NCI-H1694 (cell line): ENCODE results near the gene NLRX1.
"Not testable (repeated sequence)": the region's sequence is repeated elsewhere in the genome, so short reads cannot be mapped to it uniquely, and the experiment has no call there.

Experiments
- DNase-seq: peaks from one replicate; lab custom pipeline; 2025; lab: John Stamatoyannopoulos, UW

NLRX1 gene, protein sequence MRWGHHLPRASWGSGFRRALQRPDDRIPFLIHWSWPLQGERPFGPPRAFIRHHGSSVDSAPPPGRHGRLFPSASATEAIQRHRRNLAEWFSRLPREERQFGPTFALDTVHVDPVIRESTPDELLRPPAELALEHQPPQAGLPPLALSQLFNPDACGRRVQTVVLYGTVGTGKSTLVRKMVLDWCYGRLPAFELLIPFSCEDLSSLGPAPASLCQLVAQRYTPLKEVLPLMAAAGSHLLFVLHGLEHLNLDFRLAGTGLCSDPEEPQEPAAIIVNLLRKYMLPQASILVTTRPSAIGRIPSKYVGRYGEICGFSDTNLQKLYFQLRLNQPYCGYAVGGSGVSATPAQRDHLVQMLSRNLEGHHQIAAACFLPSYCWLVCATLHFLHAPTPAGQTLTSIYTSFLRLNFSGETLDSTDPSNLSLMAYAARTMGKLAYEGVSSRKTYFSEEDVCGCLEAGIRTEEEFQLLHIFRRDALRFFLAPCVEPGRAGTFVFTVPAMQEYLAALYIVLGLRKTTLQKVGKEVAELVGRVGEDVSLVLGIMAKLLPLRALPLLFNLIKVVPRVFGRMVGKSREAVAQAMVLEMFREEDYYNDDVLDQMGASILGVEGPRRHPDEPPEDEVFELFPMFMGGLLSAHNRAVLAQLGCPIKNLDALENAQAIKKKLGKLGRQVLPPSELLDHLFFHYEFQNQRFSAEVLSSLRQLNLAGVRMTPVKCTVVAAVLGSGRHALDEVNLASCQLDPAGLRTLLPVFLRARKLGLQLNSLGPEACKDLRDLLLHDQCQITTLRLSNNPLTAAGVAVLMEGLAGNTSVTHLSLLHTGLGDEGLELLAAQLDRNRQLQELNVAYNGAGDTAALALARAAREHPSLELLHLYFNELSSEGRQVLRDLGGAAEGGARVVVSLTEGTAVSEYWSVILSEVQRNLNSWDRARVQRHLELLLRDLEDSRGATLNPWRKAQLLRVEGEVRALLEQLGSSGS

DNA sequence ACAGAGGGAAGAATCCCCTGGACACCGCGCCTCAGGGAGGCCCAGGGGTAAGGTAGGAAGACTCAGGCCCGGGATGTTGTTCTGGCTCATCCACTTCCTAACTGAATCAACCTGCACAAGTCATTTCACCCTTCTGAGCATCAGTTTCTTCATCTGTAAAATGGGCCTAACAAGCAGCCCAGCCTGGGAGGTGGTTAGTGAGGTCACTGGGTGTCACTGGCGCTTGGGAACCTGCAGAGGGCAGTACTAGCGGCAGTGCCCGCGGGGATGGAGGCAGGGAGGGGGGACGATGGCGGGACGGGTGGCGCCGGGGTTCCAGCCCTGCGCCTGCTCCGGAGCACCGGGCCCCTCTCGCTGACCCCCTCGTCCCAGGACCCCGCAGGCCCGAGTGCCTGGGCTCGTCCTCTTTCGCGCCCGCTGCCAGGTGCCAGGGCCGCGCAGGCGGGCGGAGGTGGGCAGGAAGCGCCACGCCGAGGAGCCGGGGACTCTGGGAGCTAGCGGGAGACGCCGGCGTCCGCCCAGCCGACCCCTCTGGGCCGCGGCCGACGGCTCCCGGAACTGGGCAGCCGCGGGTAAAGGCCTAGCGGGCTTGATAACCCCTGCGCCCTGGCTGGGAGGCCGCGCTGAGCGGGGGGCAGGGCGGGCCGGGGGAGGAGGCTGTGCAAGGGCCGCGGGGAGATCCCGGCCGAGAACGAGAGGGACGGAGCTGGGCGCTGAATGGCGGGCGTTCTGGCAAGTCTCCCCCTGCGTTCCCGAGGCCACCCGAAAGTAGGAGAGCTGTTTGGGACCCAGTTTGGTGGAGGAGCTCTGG lies at the start of gene NLRX1:
TSS of gene NLRX1 (plus strand) at position 255 of the 811 bp plus-strand sequence. CDS start 2,679 bp downstream, outside the sequence.
- DNase-seq: peak; percentile 15

DNA sequence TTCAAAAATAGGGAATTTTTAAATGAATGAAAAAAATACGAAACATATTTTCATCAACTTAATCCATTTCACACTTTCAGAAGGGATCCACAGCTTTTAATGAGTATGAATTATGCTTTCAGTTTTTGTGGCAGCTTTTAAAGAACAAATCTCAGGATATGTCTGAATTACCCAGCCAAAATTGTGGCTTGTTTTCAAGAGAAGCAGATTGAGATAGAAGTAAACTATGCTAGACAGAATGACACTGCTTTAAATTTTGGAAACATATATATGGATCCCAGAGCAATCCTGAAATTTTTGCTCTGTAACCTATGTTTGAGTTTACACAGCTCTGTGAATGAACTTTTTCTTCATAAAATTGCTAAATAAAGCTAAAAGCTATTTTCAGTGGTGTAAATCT lies 49.6 kb upstream of the NLRX1 start:
- DNase-seq: no peak

DNA sequence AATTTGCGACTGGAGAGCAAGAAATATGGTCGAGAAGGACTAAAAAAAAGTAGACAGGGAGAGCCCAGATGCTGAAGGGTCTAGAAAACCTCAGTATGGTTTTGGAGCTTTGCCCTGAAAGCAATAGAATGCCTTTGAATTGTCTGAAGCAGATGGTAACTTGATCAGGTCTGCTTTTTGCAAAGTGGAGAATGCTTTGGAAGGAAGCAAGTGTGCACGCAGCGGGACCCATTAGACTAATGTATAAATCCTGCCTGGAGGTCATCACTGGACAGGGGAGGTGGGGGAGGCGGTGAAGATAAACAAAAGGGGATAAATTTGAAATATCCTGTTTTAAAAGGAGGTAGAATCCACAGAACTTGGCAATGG lies 47.9 kb upstream of the NLRX1 start:
- DNase-seq: no peak

DNA sequence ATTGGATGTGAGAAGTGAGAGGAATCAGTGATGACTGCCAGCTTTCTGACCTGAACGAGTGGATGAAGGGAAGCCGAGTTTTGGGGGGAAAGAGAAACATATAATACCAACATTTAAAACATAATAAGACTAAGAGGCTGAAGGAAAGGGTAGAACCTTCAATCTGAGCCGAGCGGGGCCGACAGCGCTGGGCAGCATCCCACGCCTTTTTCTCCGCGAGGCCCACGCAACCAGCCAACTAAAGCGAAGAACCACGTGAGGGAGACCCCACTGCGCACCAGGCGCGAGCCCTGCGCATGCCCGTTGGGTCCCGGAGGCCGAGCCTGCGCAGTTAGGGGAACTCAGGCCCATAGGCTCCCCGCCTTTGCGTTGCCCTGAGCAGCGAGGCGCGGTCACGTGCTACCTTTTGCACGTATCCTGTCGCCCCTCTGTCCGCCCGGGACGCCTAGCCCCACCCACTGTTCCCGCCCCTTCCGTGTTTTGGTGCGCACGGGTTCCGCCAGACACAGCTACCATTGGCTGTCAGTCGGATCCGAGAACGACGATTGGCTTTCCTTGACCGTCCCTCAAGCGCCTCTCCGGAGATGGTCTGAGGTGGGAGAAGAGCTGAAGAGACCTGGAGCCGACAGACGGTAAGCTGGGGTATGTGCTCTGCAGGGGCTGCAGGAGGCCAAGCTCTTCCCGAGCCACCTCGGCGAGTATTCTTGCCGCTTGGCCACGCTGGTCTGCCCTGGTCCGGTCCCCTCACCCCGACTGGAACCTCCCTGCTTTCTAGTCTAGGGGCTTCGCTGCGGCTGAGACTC lies 47.3 kb upstream of the NLRX1 start, which contains the start of gene HINFP:
TSS of gene HINFP (plus strand) at position 573 of the 803 bp plus-strand sequence. CDS start 5,365 bp downstream, outside the sequence.
- peak; percentile 78 for DNase-seq

DNA sequence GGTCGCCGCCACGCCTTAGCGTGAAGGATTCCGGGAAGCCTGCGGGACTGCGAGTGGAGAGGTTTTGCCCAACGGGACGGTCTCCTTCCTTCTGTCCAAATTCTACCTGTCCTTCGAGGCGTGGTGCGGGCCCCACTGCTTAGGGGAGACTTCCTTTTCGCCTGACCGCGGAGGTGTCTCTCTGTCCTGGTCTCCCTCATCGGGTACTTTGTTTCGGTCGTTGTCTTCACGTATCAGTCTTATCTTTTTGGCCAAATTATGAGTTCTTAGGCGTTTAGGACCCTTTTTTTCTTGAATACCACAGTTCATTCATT lies 46.8 kb upstream of the NLRX1 start:
- DNase-seq: no peak

DNA sequence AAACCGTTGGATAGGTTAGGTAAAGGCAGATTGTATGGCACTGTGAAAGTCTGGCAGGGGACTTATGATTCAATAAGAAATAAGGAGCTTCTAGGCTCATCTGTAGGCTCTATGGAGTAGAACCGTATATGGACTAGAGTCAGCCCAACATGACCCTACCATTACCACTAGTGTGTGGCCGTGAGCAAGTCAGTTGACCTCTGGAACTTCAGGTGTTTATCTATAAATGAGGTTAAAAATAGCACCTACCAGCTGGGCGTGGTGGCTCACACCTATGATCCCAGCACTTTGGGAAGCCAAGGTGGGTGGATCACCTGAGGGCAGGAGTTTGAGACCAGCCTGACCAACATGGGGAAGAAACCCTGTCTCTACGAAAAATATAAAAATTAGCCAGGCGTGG lies 42.7 kb upstream of the NLRX1 start:
- DNase-seq: no peak

DNA sequence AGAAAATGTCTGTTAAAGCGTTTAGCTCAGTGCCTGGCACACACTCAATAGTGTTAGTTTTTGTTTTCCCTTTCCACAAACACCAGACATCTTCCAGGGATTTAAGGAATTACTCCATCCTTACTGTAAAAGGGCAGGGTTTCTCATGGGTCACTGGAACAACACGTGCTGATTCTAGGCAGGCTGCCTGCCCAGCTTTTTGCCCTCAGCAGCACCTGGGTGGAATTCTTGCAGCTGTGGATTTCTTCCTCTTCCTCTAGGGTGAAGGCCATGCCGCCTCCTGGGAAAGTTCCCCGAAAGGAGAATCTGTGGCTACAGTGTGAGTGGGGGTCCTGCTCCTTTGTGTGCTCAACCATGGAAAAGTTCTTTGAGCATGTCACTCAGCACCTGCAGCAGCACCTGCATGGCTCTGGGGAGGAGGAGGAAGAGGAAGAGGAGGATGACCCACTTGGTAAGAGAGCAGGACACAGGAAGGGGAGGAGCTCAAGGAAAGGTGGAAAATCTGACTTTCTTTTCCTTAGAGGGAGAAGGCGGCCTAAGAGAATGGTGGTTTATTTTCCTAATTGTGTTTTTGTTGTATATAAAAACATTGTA lies 41.8 kb upstream of the NLRX1 start:
- no peak for DNase-seq

DNA sequence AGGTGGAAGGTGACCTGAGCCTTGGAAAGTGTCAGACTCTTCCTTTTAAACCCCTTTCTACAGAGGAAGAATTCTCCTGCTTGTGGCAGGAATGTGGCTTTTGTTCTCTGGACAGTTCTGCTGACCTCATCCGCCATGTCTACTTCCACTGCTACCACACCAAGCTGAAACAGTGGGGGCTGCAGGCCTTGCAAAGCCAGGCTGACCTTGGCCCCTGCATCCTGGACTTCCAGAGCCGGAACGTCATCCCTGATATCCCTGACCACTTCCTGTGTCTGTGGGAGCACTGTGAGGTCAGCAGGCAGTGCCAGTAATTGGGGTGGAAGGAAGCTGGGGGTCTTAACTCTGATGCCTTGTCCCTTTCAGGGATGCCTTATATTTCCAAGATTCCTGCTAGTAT lies 37.9 kb upstream of the NLRX1 start:
- no peak for DNase-seq

DNA sequence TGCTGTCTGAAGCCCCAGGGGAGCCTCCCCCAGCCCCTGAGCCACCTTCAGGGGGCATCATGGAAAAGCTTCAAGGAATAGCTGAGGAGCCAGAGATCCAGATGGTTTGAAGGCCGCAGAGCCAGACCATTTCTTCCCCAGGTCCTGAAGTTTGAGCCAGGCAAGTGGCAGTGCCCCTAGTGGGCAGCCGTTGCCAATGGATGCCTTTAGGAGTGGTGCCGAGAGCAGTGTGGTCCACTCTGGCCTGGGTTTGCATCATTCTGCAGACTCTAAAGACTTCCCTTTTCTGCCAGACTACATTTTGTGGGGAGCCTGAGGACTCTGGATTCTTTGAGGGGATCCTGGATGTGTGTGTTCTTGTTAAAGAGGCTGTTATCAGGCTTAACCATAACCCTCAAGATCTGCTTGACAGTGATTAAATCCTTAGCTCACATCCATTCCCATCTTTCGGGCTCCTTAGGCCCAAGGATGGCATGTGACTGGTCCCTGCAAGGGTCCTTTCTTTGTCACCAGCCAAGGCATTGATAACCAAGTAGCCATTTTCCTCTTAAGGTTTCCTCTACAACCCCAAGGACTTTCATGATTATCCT lies 34.0 kb upstream of the NLRX1 start:
- no peak for DNase-seq

DNA sequence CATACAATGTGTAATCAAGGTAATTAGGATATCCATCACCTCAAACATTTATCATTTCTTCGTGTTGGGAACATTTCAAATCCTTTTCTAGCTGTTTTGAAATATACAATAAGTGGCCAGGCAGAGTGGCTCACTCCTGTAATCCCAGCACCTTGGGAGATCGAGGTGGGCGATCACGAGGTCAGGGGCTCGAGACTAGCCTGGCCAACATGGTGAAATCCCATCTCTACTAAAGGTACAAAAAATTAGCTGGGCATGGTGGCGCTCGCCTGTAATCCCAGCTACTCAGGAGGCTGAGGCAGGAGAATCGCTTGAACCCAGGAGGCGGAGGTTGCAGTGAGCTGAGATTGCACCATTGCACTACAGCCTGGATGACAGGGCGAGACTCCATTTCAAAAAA lies 29.2 kb upstream of the NLRX1 start:
- DNase-seq: not testable (repeated sequence)

DNA sequence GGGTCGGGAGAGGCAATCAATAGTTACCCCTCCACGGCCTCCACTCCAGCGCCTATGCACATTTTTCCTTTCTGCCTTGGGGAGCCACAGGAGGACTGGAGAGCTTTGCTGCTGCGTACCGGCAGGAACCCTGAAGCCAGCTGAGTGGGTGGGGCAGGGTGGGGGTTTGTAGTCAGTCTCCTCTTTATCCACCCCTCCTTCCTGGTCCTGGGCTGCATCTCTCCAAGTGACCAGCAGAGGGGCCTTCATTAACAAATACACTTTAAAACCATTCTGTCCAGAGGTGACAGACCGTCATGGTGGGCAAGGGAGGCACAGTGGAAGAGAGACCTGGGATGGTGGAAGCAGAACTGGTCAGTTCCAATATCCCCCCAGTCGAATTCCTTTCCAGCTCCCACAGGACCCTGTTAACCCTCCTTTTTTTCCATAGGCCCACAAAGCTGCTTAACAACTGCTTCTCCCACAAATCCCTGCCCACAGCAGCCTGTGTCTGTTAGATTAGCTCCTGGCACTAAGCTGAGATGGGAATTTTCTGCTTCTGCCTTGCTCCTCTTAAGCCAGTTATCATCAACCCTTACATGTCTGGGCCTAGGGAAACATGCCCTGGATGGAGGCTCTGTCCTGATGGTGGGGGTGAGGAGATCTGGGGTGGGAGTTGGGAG lies 23.6 kb upstream of the NLRX1 start:
- DNase-seq: no peak

DNA sequence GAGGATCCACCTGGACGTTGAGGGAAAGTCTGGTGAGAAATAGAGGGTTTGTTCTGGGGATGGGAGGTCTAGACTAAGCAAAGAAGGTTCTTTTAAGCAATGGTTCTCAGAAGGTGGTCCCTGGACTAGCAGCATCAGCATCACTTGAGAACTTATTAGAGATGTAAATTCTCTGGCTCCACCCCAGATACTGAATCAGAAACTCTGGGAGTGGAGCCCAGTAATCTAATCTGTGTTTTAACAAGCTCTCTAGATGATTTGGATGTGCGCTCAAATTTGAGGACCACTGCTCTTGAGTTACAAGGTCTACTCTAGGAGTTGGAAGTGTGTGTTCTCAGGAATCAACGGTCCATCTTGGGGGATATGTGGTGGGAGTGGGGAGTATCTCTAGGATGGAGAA lies 23.0 kb upstream of the NLRX1 start:
- no peak for DNase-seq

DNA sequence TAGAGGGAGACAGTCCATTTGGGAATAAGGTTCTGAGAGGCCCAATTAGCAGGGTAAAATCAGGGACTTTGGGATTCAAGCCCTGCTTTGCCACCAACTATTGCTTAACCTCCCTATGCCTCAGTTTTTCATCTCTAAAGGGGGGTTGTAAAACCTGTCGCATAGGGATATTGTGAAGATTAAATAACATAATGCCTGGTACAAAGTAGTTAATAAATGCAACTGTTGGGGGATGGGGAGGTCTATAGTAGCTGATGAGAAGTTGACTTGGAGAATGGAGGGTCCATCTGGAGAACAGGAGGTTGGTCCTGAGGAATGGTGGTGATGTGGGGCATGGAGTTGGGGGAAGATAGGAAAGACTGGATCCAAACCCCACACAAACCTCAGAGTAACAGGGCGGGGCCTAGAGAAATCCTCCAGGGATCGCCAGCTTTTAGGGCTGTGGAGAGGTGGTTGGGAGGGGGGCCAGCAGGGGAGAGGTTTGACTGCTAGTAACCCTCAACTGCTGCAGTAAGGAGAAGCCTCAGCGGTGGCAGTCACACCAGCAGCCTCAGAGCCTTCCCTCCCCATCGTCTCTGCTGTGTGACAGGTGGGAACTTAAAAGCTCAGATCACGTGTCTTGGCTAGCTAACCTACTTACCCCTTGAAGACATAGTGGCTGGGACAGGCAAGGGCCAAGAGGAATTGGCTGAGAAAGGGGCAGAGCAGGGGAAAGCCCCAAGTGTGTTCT lies 20.8 kb upstream of the NLRX1 start:
- DNase-seq: no peak

DNA sequence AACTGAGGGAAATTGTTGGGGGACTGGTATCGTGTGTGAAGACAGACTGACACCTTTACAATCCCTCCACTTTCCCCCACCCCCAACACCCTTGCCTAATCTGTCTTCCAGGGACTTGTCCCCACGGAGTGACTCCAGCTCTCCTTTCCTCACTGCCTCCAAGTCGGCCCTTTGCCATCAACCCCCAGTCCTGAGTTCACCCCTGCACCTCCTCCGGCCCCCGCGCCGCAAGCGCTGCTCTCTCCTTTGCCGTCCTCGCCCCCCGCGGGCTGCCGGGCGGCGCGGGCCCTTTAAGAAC lies 19.9 kb upstream of the NLRX1 start:
- no peak for DNase-seq

DNA sequence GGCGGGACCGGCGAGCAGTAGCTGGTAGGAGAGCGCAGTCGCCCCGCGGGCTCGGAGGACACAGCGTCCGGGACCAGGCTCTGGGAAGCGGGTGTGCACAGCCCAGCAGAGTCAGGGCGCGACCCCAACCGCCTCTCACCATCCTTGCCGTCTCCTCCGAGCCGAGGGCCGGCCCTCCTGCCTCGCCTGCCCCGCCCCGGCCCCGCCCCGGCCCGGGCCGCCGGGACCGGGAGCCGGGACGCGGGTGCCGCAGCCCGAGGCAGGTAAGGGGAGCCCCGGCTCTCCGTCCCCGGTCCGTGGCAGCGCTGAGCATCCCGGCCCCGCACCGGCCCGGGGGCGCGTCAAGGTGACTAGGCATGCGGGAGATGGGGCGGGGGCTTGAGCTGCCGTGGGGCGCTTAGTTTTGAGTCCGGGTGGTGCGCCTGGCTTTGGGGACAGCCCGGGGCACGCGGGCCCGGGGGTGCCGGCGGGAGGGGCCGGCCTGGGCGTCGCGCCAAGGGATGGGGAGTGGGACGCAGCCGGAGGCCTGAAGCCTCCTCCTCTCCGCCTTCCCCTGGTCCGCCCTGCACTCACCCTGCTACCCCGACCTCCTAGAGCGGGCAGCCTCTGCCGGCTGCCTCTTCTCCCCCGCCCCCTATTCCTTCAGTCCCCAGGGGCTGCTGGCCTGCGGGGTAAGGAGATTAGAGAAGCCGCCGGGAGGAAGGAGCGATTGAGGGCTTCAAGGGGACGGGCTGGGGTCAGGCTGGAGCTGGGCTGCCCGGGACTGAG lies 19.3 kb upstream of the NLRX1 start, which contains the start of gene ABCG4:
TSS of gene ABCG4 (plus strand) at position 35 of the 768 bp plus-strand sequence. CDS start 914 bp downstream, outside the sequence.
- no peak for DNase-seq

DNA sequence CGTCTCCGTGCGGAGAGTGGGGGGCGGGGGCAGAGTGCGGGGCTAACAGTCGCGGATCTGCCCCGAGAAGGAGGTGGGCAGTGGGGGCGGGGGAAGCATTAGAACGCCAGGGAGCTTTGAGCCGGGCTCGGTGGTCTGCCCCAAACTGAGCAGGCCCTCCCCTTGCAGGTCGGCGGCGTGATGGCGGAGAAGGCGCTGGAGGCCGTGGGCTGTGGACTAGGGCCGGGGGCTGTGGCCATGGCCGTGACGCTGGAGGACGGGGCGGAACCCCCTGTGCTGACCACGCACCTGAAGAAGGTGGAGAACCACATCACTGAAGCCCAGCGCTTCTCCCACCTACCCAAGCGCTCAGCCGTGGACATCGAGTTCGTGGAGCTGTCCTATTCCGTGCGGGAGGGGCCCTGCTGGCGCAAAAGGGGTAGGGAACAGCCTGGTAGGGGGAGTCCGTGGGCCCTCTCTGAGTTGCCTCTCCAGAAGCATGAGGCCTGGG lies 18.7 kb upstream of the NLRX1 start:
- DNase-seq: no peak

DNA sequence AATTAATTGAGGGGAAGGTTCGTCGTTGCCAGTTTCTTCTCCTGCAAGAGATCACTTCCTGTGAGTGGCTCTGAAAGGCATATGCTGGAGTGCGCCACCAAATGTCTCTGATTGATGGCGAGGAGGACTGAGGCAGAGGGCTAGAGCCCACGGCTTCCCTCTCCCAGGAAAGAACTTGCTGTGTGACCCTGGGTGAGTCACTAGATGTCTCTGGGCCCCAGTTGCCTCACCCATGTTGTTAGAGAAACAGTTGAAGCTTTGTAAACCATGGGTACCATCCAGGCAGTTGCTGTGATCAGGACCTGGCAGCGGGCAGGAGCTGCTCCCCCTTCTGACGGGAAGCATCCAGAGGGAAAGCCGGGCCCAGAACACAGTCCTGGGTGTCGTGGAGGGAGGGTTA lies 16.5 kb upstream of the NLRX1 start:
- DNase-seq: no peak

DNA sequence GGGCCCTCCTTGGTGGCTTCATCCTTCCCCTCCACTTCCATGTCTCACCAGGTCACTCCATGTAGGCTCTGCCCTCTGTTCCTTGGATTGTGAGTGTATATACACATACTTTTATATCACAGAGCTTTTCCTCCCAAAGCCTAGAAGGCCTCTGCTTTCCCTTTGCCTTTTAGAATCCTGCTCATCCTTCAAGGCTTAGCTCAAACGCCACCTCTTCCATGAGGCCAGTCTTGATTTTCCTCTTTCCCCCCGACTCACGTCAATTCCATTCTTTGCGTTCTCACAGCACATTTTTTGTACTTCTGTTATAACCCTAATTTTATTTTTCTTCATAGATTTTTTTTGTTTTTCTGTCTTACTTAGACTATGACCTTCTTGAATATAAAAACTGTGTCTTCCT lies 15.9 kb upstream of the NLRX1 start:
- no peak for DNase-seq
